Ishikawa (cell line): Measurements from ENCODE around the gene NPAS2.

Experiments
- EP300 ChIP-seq: IDR thresholded peaks from 2 replicates; pipeline ENCODE4 v1.6.1; 2012; ENCODE audit warnings: borderline replicate concordance
- NFIC ChIP-seq: IDR thresholded peaks from 2 replicates; pipeline ENCODE4 v1.6.1; 2012
- RAD21 ChIP-seq: IDR thresholded peaks from 2 replicates; pipeline ENCODE4 v1.6.1; 2012; ENCODE audit warnings: low read depth
- REST ChIP-seq: IDR thresholded peaks from 2 replicates; pipeline ENCODE4 v1.6.1; 2012; ENCODE audit warnings: low read depth, mild to moderate bottlenecking
- TCF12 ChIP-seq: IDR thresholded peaks from 2 replicates; pipeline ENCODE4 v1.6.1; 2012; ENCODE audit warnings: low read depth
- YY1 ChIP-seq: IDR thresholded peaks from 2 replicates; pipeline ENCODE4 v1.6.1; 2012; ENCODE audit warnings: low read depth
- TF ChIP-seq, protein P1 (sequence below): IDR thresholded peaks from 2 replicates; pipeline ENCODE4 v1.6.1; 2012

- TF ChIP-seq EP300 (no peak), NFIC (no peak), REST (no peak), RAD21 (no peak), TCF12 (no peak), YY1 (no peak)
- TF ChIP-seq, protein P1, sequence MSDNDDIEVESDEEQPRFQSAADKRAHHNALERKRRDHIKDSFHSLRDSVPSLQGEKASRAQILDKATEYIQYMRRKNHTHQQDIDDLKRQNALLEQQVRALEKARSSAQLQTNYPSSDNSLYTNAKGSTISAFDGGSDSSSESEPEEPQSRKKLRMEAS: no peak
Observed at GRCh38 chr2:100944617-100945432, 124.9 kb downstream of the NPAS2 start.
